NCI-H2107 treated with DMSO at 0.1 percent for 48 hours (cell line): Measurements from ENCODE around the gene MLPH.

Experiments
- DNase-seq: peaks from one replicate; lab custom pipeline; 2025; ENCODE audit not compliant: unreplicated experiment; lab: John Stamatoyannopoulos, UW

MLPH gene

DNA sequence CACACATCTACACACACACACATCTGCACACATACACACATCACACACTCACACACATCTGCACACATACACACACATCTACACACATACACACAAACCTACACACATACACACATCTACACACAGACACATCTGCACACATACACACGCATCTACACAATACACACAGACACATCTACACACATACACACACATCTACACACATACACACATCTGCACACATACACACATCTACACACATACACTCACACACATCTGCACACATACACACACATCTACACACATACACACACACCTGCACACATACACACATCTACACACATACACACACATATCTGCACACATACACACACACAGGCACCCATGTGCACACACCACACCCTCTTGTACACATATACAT, 78.9 kb downstream of the MLPH start:
- DNase-seq, result no peak

GRCh38 chr2:237566401-237567235, 79.6 kb downstream of the MLPH start, which contains the start of gene PRLH:
PRLH (plus strand) TSS chr2:237566574; CDS start chr2:237566574, 0 bp downstream.
- DNase-seq, result no peak

DNA sequence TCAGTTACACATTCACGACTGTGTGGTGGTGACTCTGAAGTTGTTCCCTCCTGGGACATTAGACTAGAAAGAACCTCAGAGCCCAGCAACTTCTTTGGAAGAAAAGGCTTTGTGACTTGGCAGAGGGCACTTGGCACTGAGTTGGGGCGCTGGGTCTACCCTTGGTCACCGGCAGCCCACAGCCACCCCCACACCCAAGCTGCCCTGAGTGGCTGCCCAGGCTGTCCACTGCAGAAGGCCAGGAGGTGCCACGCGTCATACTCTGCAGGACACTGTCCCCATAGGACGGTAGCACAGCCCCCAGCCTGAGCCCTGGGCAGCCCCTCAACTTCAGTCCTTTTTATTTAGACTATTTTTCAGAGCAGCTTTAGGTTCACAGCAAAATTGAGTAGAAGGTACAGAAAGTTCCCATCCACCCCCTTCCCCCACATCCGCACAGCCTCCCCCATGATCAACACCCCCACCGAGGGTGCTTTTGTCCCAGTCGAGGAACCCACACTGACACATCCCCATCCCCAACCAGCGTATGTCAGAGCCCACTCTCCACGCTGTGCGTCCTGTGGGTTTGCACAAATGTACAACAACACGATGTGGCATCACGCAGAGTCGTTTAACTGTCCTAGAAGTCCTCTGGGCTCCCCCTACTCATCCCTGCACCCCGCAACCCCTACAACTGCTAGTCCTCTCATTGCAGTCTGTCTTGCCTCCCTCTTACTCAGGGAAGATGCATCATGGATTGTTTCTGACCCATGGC, 80.4 kb downstream of the MLPH start:
- DNase-seq, result no peak

GRCh38 chr2:237568121-237568660, 81.1 kb downstream of the MLPH start:
- DNase-seq, result no peak

DNA sequence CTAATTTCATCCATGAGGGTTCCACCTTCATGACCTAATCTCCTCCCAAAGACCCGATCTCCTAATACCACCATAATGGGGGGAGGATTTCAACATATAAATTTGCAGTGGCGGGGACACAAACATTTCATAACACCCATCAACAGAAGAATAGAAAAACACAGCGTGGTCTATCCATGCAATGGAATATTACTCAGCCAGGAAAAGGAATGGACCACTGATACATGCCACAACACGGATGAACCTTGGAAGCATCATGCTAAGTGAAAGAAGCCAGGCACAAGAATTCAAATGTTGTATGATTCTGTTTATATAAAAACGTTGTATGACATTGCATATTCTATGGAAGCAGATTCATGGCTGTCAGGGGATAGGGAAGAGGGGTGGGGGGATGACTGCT, 82.0 kb downstream of the MLPH start:
- no peak for DNase-seq

DNA sequence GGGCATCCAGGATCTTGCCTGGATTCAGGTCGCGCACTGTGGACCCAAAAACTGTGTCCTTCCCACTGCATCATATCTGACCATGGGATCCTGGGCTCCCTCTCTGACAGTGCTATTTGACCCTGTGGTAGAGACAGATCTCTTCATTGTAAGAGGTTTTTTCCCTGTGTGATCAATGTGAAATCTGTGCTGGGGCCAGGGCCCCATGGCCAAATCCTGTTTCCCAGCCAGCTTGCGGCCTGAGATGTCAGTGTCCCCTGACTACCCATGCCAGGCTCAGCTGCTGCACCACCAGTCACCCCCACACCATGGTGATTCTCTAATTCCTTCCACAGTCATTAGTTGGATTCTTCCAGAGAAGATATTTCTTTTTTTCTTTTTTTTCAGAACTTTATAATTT, 82.8 kb downstream of the MLPH start:
- DNase-seq, result no peak

GRCh38 chr2:237570776-237571335, 83.8 kb downstream of the MLPH start:
- no peak for DNase-seq

GRCh38 chr2:237571551-237571950, 84.5 kb downstream of the MLPH start:
- DNase-seq, result no peak

DNA sequence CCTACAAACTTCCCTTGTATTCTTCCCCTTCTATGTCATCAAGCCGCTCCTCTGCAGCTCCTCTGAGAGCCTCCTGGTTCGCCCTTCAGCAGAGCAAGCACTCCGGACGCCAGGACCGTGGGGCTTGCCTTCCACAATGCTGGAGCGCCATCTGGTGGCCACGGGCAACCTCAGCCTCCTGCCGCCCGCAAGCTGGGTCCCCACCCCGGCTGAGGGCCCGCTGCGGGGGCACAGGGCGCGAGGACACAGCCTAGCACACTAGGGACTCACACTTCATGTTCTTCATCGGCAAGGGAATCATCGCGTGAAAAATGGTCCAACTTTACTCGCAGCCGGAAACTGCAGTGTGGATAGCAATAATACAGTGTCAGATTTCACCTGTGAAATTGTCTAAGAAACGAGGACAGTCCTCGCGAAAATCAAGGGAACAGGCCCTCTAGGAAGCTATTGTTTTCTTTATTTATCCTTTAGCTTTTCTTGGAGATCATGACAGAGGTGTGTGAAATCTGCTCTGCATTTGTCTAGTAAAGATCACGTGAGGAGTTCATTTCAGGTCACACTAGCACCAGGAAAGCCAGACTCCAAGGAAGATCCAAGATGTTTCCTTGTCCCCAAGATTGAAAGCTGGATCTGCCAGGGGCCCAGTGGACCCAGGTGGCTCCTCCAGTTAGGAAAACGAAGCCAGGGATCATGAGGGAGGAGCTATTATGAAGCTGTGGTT, 85.1 kb downstream of the MLPH start:
- DNase-seq, result peak; percentile 28

- DNase-seq, result no peak
These were observed 85.7 kb downstream of the MLPH start for GRCh38 chr2:237572742-237573101.

DNA sequence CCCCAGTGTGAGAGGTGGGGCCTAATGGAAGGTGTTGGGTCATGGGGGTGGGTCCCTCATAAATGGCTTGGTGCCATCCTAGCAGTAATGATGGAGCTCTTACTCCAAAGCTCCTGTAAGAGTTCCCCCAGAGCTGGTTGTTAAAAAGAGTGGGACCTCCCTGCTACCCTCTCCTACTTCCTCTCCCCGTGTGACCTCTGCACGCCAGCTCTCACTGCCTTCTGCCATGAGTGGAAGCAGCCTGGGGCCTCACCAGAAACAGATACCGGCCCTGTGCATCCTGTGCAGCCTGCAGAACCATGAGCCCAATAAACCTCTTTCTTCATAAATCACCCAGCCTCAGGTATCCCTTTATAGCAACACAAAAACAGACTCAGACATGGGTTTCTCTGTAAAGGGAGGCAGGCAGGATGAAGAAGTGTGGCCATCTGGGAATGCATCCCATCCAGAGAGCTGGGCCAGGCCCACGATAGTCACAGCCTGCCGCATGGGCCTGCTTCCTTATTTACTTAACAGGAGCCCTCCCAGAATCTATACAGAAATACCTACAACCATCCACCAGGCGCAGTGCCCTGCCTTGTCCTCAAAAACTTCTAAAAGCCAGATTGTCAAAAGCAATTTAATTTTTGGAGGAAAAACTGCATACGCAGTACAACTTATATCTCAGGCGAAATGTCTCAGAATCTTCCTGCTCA, 86.8 kb downstream of the MLPH start:
- no peak for DNase-seq

DNA sequence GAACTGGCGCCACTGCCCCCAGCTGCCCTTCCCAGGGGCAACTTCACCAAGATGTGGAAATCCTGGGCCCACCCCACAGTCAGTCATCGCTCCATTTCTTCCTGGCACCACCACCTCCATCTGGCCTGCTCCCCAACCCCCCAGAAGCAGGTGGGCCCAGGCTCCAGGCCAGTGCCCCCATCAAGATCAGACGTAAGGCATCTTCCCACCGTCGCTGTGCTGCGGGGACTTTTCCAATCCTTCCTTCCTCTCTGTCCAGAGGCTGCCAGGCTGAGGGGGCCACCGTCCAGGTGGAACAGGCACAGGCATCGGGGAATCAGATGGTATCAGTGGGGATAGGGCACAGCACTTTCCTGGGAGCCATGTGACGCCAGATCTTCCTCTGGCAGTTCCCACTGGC, 87.4 kb downstream of the MLPH start:
- DNase-seq, result no peak

- DNase-seq, result no peak
These were observed 88.1 kb downstream of the MLPH start for GRCh38 chr2:237574894-237575868.

GRCh38 chr2:237575869-237576862, 89.1 kb downstream of the MLPH start:
- DNase-seq, result no peak

DNA sequence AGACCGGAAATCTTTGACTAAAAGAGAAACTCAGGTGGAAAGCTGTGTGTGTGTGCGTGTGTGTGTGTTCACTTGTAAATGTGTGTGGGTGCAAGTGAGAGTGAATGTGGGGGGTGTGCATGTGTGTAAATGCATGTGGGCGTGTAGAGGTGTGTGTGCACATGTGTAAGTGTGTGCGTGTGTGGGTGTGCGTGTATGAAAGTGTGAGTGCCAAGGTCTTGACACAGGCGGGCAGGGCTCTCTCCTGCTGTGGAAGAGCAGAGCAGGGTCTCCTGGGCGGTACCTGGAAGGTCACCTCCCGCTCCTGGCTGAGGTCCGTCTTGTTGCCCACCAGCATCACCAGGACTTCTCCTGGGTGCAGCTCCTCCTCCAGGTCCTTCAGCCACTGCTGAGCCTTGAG, 89.9 kb downstream of the MLPH start:
- DNase-seq, result no peak

DNA sequence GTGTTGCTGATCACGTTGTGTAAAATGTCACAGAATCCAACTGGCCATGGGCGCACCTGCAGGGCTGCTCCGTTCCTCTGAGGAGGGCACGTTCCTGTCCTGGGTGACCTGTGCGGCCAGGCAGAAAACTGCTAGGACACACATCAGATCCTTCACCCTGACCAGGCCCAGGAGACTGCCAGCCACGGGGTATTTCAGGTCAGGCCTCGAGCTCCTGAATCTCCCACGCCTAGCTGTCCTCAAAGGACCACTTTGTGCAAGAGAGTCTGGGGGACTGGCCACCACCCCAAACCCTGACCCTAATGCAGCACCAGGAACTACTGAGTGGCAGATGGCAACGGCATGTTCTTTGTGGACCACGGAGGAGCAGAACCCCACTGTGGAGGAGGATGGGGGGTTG, 90.4 kb downstream of the MLPH start:
- no peak for DNase-seq

GRCh38 chr2:237577956-237578870, 91.2 kb downstream of the MLPH start:
- DNase-seq, result no peak
